NCI-H1417 treated with DMSO at 0.1 percent for 48 hours (cell line): ENCODE measurements around the gene GALNT9.

Source experiments
- DNase-seq: peaks from one replicate; lab custom pipeline; 2025; lab: John Stamatoyannopoulos, UW

Gene GALNT9

GRCh38 chr12:132325733-132326130, 3.7 kb downstream of the GALNT9 start:
- no peak for DNase-seq

GRCh38 chr12:132324841-132325732, 4.3 kb downstream of the GALNT9 start:
- DNase-seq = no peak

GRCh38 chr12:132324173-132324572, 5.2 kb downstream of the GALNT9 start:
- no peak for DNase-seq

GRCh38 chr12:132323171-132324010, 6.0 kb downstream of the GALNT9 start:
- DNase-seq = no peak

- DNase-seq = no peak
Observed at GRCh38 chr12:132322206-132323132, 6.9 kb downstream of the GALNT9 start.

GRCh38 chr12:132321321-132322118, 7.9 kb downstream of the GALNT9 start:
- DNase-seq = no peak

- no peak for DNase-seq
Observed at GRCh38 chr12:132320767-132321211, 8.6 kb downstream of the GALNT9 start.

GRCh38 chr12:132319991-132320570, 9.3 kb downstream of the GALNT9 start:
- DNase-seq = no peak

GRCh38 chr12:132319359-132319950, 9.9 kb downstream of the GALNT9 start:
- DNase-seq = no peak

GRCh38 chr12:132318618-132319033, 10.8 kb downstream of the GALNT9 start:
- no peak for DNase-seq

GRCh38 chr12:132318135-132318534, 11.3 kb downstream of the GALNT9 start:
- DNase-seq = no peak

- DNase-seq = no peak
Observed at GRCh38 chr12:132317233-132317938, 12.0 kb downstream of the GALNT9 start.

GRCh38 chr12:132316497-132317232, 12.7 kb downstream of the GALNT9 start:
- DNase-seq = no peak

GRCh38 chr12:132315951-132316350, 13.4 kb downstream of the GALNT9 start:
- no peak for DNase-seq

- DNase-seq = no peak
Observed at GRCh38 chr12:132315507-132315906, 13.9 kb downstream of the GALNT9 start.

GRCh38 chr12:132314516-132315233, 14.7 kb downstream of the GALNT9 start:
- no peak for DNase-seq

- DNase-seq = no peak
Observed at GRCh38 chr12:132314035-132314434, 15.4 kb downstream of the GALNT9 start.

- no peak for DNase-seq
Observed at GRCh38 chr12:132313182-132313581, 16.2 kb downstream of the GALNT9 start.
